GM04504 (cell line): Measurements from ENCODE around the gene SLCO4A1.
A peak's percentile ranks its signal among the peaks of the same experiment; 100 is the strongest.
"Not testable (repeated sequence)": the region's sequence is repeated elsewhere in the genome, so short reads cannot be mapped to it uniquely, and the experiment has no call there.

ENCODE experiments used
- DNase-seq: peaks from one replicate; pipeline ENCODE4 v3.0.0-alpha.2; 2012; ENCODE audit warnings: low read depth

The SLCO4A1 gene

DNA sequence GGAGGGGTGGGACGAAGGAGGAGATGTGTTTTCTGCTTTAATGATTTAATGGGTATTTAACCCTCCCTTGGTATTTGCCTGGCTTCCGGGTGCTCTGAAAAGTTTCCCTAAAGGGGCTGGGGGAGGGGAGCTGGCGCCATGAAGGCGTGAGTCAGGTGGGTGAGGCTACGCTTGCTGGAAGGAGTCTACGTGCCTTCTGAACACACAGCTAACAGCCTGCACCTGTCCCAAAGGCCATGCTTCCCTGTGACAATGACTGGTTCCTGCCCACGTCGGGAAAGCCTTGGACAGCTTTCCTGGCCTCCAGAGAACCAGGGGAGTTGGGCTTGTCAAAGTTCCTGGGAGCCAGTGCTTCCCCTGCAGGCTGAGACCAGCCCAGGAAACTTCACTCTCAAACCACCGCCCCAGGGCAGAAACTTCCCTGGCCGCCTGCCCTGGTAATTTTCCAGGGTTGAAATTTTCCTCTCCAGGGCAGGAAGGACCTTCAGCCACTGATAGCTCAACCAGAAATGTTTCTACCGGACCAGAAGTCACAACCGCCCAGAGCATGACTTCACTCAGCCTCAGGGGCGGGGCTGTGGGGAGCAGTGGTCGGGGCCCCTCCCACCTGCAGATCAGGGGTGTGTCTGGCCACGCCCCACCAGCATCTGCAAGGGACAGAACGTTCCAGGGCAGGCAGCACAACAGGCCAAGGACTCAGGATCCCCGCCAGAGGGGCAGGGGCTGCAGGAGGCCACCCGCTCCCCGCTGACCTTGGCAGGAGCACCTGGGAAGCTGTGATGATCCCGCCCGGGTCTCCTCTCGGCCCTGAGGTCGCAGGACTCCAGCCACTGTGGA, 18.6 kb upstream of the SLCO4A1 start:
- peak; percentile 81 for DNase-seq

DNA sequence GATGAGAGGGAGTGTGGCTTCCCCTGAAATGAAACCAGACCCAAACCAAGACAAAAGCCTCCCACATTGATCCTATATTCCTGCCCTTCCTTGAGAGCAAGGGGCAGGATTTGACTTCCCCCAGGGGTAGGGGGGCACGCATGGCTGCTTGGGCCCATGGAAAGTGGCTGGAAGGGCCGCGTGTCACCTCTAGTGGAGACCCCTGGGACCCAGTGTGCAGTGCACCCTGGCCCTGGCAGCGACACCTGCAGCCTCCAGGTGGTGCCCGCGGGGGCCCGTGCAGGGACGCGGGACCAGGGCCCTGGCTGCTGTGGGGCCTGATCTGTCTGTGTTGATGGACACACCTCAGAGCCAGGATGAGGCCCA, 18.0 kb upstream of the SLCO4A1 start:
- no peak for DNase-seq

DNA sequence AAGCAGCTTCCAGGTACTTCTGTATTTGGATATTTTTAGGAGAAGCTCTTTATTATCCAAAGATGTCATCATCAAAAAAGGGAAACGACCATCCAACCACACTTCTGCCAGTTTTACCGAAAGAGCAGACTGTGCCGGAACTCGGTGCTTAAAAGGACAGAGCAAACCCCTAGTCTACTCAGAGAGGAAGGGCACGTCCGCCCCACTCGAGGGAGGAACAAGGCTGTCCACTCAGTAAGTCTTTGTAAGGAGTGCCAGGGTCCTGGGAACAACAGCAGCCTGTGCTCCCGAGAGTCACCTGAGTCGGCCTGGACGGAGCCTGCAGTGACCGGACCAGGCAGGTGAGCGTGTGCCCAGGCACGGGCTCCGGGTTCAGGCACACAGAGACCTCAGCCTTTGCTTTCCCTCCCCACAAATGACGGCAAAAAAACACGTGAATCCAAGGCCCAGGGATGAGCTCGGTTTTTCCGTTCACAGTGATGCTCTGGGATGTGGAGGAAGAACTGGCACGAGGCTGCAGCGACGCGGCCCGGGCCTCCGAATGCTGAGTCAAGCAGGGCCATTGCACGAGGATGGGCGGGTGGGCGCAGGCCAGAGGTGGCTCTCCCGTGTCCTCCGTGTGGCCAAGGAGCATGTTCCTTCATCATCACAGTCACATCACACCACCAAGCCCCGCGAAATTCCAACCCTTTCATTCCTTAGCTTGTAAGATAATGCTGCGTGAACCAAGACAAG, 17.4 kb upstream of the SLCO4A1 start:
- no peak for DNase-seq

DNA sequence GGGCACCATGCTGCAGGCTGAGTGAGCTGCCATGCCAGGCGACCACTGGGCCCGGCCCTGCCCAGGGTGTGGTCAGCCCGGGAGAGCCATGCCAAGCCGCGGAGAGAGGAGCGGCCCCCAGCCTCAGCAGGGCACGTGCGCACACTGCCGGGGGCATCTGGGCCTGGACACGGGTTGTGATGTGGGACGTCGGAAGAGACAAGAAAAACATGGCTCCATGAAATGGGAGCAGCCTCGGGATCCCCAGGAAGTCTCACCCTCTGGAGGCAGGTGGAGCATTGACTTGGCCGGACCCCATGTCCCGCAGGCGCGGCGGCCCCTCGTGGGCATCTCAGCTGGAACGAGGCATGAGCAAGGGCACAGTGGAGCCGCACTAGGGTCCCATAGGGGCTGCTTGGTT, 16.8 kb upstream of the SLCO4A1 start:
- DNase-seq: no peak

DNA sequence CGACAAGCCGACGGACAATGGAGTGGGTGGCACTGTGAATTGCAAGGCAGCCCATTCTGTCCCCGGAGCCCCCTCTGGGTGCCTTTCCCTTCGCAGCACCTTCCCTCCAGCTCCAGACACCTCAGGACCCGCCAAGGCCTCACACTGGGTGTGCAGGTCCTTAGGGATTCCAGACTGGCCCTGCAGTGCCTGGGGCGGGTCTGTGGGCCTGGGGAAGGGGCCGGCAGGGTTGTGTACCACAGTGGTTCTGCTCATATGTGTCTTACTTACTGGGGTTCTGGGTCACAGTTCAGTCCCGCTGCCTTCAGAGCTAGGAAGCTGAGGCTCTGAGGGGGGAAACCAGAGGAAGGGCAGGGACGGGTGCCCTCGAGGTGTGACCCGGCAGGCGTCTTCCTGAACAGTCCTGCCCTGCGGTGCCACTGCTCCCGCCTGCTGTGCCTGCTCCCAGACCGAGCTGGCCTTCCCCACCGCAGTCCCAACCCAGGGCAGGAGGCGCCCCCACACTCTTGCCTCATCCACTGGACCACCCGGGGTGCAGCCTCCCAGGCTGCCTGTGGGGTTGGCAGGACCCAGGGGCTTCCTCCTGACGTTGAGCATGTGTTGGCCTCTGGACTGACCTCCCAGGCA, 16.3 kb upstream of the SLCO4A1 start:
- no peak for DNase-seq

DNA sequence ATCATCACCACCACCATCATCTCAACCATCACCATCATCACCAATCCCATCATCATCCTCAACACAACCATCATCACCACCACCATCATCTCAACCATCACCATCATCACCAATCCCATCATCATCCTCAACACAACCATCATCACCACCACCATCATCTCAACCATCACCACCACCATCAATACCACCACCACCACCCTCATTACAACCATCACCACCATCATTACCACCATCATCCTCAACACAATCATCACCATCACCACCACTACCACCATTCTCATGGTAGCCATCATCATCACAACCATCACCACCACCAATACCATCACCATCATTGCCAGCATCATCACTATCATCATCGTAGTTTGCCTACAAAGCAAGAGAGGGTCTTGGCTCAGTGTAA, 14.9 kb upstream of the SLCO4A1 start:
- DNase-seq: not testable (repeated sequence)

DNA sequence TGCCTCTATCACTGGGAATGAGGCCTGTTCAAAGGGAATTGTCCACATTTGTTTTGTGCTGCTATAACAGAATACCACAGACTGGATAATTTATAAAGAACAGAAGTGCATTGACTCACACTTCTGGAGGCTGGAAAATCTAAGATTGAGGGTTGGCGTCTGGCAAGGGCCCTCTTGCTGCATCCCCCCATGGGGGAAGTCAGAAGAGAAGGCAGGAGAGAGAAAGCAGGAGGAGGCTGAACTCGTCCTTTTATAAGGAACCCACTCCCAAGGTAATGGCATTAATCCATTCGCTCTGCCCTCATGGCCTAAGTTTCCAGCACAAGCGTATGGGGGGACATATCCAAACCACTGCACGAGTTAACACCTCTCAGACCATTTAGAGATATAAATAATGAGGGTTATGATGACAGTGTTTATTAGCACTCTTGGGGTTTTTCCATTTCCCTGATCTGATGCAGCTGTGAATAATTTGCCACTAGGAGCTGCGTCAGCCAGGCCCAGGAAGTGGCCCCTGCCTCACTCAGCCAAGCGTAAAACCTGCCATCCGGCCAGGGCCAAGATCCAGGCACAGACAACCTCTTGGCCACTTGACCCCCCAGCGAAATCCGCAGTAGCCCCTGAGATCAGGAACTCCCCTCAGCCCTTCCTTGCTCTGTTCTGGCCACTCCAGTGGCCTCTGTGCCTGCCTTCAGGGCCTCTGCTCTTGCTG, 14.2 kb upstream of the SLCO4A1 start:
- peak; percentile 57 for DNase-seq

DNA sequence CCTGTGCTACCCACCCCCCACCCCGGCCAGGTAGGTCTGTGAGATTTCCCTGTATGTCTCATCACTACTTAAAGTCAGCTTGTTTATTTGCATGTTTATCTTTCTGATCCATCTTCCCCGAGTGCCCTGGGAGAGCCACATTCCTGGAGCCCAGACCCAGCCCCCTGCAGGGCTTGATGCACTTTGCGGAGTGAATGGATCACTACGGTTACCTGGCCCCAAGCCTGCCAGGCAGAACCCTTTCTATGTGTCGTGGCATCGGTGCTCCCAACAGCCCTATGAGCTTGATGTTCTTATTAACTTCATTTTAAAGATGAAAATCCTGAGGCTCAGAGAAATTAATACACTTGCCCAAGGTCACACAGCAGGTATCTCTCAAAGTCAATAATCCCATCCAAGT, 13.6 kb upstream of the SLCO4A1 start:
- no peak for DNase-seq

DNA sequence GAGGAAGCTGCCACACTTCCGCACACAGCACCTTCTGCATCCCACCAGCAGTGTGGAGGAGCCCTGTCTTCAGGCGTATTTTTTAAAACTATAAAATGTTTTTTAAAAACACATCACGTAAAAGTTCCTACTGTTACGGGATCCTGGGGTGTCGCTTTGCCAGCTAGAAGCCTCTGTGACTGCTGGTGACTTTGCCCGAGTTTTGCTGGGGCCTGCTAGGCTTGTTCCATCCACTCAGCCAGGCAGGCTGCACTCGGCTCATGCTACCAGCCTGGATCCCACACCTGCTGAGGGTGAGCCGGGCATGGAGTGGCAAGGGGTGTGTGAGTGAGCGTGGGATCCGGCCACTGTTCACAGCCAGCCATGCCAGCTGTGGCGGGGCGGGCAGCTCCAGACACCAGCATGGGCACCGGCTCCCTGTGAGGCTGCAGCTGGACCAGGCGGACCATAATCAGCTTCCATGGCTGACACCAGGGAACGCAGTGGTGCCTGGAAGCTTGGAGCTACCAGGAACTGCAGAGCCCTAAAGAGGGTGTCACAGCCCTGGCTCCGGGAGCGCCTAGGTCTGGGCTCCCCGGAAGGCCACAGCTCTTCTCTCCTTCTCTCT, 12.3 kb upstream of the SLCO4A1 start:
- no peak for DNase-seq

DNA sequence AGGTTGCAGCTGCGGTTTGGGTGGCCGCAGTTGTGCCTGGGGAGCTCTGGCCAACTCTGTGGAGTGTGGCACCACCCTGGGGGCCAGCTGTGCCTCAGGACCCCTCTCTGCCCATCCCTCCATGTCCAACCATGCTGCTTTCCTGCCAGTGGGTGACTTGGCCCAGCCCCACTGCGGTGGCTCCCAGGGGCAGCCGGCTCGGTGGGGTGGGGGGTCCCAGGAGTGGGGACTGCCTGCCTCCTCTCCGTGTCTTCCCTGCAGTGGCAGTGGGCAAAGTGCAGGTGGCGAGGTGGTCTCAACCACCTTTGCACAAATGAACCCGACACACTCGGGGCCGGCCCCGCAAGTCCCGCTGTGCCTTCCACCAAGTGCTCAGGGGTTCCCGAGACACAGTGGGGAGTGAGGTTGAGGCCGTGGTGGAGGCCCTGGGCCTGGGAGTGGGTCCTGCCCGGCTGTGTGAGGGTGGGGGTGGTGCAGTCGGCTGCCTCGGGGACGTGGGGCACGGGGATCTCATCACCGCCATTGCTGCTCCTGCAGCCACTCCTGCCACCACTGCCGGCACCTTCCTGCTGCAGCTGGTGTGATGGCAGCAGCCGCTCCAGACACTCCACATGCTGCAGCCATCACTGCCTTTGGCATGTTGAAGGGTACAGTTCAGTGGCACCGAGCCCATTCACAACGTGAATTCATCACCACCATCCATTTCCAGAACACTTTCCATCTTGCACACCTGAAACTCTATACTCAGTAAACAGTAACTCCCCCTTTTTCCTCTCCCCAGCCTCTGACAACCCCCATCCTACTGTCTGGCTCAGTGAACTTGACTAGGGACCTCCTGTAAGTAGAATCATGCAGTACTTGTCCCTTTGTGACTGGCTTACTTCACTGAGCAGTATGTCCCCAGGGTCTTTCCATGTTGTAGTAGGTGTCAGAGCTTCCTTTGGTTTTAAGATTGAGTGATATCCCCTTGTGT, 10.7 kb upstream of the SLCO4A1 start:
- DNase-seq: no peak

DNA sequence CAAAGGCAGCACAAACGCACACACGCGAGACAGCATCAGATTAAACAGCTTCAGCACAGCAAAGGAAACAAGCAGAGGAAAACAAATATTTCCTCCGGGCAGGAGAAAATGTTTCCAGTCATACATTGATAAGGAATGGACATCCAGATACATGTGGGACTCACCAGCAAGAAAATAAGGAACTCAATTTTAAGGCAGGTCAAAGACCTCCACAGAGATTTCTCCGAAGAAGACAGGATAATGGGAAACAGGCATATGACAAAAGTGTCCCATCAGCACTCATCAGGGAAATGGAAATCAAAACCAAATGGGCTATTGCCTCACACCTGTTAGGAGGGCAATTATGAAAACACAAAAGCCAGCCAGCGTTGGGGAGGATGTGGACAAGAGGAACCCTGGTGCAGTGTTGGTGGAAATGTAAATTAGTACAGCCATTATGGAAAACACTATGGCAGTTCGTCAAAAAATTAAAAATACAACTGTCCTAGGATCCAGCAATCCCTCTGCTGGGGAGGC, 9.7 kb upstream of the SLCO4A1 start:
- no peak for DNase-seq

DNA sequence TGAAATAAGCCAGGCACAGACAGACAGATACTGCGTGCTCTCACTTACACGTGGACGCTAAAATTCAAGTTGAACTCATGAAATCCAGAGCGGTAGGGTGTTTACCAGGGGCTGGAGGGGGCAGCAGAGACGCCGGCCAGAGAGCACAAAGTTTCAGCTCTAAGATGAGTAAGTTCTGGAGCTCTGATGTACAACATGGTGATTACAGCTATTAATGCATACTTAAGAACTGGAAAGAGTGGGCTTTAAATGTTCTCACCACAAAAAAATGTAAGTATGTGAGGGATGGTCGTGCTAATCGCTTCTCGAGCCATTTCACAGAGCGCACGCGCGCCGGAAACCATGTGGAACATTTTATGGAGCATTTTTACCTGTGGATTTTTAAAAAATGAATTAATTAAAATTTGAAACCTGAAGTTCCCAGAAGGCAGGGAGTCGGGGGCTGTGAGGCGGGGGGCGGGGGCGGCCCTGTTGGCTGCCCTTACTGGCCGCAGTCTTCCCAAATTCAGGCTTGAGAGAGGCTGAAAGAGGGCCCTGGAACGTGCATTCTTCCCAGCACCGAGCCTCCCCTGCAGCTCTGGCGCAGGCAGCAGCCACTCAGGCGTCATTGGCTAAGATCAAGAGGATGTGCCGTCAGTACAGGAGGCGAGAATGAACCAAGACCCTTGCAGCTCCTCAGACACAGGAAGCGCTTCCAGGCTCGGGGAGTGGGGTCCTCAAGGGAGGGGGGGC, 8.5 kb upstream of the SLCO4A1 start:
- DNase-seq: no peak

DNA sequence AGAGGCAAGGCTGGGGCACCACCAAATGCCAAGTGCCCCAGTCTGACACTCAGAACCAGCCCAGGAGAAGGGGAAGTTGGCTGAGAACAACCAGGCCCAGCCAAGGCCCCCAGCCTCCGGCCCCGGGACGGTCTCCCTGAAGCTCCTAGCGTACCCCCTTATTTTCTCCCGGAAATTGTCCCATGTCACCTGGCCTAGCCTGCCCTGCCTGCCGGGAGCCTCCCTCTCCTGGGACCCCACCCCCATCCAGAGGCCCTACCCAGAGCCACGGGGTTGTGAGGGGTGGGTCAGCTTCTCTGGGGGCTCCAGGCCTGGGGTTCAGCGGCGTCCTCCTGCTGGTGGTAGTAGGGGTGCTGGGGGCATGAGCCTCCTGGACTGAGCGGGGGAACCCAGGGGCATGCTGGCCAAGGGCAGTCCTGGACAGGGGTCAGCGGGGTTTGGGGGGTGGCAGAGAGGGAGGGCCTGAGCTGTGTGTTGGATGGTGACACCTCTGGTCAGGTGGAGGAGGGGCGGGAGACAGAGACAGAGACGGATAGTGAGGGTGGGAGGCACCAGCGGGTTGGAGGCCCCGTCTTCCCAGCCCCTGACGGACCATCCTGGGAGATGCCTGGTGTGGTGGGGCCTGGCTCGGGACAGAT, 7.9 kb upstream of the SLCO4A1 start:
- DNase-seq: no peak

DNA sequence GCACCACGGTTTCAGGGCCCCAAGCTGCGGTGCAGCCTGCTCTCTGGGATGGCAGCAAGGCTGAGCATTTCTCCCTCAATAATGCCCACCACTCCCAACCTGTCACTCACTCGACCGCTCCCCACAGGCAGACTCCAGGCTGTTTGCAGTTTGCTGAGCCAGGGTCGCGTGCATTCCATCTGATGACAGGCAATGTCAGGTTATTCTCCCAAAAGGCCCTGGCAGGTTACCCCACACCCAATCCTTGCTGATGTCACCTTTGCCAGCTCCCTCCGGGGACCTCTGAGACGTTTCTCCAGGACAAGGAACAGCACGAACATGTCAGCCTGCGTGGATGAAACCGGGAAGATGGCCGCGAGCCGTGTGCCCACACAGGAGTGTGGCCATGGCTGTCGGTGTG, 7.1 kb upstream of the SLCO4A1 start:
- DNase-seq: no peak

DNA sequence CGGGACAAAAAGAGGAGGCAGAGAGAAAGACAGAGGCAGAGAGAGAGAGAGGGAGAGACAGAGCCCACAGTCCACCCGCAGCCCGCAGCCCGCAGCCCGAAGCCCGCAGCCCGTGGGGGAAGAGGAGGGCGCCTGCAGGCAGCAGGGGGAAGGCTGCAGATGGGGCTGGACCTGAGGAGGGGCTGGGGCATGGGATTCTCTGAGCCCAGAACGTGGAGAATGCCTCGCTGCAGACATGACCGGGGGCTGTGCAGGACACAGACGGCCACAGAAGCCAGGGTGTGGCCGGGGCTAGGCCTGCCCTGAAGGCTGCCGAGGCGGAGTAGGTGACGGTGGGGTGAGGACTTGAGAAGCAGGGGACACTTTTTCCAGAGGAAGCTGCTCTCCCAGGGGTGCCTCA, 6.5 kb upstream of the SLCO4A1 start:
- DNase-seq: no peak

DNA sequence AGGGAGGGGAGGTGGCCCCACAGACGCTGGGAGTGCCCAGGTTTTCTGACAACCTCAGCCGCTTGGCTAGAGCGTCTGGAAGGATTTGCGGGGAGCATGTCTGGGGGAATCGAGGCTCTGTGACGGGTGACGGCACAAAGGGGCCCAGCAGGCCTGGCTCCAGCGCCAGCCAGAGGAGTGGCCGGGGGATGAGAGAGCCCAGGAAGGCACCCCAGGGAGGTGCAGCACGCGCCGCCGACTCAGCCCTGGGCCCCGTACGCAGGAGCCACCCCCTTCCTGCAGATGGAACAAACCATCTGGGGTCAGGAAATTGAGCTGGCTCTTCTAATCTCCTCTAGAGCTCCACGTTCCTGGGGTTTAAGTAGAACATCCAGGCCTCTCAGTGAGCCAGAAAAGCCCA, 5.9 kb upstream of the SLCO4A1 start:
- DNase-seq: no peak

DNA sequence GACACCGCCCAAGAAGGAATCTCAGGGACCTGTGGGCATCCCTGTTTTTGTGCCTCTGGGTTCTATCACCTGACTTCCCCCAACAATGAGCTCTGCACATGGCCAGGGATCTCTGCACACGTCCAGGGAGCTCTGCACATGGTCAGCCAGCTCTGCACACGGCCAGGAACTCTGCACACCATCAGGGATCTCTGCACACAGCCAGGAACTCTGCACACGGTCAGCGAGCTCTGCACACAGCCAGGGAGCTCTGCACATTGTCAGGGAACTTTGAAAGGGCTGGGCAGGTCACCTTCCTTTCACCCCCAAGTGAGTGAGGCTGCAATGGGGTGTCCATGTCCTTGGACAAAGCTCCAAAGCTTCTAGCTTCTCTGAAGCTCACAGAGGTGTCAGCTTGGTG, 5.2 kb upstream of the SLCO4A1 start:
- DNase-seq: no peak

DNA sequence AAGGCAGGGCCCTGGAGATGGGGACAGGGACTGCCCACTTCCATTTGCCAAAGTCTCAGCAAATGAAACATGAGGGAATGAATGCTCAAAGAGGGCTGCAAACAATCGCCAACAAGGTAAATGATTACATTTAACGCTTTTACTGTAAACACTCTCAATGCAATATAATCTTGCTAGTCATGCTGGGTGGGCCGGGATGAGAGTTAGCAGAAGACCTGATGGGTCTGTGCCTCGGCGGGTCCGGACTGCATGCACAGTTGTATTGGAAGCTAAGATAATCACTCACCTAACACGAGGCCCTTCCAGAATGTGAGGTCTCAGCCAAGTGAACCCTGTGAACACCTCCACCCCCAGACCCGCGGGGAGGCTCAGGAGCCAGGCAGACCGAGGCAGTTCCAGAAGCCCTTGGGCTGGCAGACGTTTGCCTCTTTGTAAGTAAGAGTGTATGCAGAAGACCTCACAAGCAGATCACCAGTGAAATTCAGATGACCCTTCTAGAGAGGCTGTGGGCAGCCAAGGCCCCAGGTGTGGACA, 4.7 kb upstream of the SLCO4A1 start:
- DNase-seq: no peak

DNA sequence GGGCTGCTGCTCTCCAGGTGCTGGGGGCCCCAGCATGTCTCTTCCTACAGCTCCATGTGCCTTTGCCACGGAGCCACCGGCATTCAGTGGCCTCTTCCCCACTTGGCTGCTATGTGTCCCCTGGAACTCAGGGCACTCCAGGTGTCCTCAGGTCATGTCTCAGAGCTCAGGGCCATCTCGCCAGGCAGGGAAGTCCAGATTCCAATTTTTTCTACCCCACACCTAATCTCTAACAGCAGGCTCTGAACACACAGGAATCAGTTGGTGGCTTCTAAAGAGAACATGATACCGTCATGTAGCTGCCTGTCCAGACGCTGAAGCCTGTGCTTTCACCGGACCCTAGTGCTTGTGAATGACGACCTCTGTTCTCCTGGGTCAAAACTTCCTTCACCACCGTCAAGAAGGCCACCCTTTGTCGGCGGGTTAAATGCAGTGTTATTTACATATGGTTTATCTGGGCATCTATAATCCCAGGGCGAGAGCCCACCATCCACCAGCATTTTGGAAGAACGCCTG, 4.2 kb upstream of the SLCO4A1 start:
- DNase-seq: no peak
